GM21619 (cell line): ENCODE measurements around the gene ST8SIA2.
"Not testable (repeated sequence)": the region's sequence is repeated elsewhere in the genome, so short reads cannot be mapped to it uniquely, and the experiment has no call there.

ENCODE experiments used
- ATAC-seq: cut with Tn5 transposase; IDR thresholded peaks from one replicate; pipeline ENCODE4 v1.9.1; 2021; ENCODE audit not compliant: unreplicated experiment

ST8SIA2 gene

DNA sequence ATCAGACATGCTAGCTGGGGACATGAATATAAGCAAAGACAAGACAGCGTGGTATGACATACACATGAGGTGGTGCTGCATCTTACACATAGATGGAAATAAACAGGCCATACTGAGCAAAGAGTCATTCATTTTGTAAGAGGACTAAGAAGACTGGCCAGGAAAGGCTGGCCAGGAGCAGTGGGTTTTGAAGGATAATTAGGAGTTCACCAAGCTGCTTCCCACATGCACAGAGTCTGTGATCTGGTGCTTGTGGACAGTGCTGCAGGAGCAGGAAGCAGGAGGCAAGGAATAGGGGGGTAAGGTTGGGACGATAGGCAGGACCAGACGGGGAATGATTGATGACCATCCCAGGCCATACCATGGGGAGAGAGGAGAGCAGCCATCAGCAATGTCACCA lies 41.5 kb downstream of the ST8SIA2 start:
- ATAC-seq = no peak

DNA sequence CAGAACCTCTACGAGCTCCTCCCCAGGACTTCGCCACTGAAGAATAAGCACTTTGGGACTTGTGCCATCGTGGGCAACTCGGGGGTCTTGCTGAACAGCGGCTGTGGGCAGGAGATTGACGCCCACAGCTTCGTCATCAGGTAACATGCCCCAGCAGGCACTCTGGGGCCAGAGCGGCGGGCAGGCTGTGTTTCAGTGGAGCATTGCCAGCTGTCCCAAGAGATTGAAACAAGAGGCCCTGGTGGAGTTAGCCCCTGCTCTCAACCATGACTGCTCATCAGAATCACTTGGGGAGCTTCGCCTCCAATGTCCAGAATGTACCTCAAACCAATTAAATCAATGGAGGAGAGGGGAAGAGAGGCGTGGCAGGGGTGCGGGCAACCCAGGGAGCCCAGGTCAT lies 44.8 kb downstream of the ST8SIA2 start:
- no peak for ATAC-seq

DNA sequence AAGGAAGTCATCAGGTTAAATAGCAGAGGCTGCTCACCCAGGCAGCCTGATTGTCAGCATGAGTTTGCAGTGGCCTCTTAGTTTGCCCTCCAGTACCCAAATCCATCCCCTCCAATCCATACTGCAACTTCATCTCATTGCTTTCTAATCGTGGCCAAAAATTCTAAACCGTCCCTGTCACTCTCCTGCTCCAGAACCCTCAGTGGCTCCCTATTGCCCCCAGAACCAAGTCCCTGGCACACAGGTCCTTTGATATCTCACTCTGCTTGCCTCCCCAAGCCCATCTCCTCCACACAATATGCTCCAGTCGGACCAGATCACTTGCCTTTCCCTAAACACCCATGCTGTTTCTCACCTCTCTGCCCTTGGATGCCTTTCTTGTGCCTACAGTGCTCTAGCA lies 49.7 kb downstream of the ST8SIA2 start:
- ATAC-seq = no peak

DNA sequence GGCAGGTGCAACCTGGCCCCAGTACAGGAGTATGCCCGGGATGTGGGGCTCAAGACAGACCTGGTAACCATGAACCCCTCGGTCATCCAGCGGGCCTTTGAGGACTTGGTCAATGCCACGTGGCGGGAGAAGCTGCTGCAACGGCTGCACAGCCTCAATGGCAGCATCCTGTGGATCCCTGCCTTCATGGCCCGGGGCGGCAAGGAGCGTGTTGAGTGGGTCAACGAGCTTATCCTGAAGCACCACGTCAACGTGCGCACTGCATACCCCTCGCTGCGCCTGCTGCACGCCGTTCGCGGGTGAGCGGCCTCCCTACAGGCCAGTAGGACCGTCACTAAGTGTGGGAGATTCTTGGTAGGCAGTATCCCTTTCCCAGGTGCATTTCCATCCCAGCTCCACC lies 51.0 kb downstream of the ST8SIA2 start:
- ATAC-seq = no peak

DNA sequence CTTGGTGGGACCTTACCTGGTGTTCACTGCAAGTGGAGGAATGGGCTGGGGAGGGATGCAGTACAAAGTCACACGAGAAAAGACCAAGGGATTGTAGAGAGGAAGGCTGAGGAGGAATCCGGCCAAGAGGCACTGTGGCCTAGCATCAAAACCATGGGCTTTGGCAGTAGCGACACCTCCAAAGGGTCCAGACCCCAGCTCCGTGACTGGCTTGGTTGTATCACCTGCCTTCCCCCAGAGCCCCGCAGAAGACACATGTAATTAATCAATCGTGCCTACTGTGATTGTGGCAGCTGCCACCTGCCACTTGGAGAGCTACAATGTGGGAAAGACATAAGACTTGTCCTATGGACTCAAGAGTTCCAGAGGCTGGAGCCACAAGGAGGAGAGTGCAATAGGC lies 54.7 kb downstream of the ST8SIA2 start:
- no peak for ATAC-seq

DNA sequence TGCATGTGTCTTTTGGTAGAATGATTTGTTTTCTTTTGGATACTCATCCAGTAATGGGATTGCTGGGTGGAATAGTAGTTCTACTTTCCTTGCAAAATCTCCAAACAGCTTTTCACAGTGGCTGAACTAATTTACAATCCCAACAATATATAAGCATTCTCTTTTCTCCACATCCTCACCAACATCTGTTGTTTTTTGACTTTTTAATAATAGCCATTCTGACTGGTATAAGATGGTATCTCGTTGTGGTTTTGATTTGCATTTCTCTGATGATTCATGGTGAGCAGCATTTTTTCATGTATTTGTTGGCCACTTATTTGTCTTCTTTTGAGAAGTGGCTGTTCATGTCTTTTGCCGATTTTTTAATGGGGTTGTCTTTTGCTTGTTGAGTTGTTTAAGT lies 55.8 kb downstream of the ST8SIA2 start:
- no peak for ATAC-seq

DNA sequence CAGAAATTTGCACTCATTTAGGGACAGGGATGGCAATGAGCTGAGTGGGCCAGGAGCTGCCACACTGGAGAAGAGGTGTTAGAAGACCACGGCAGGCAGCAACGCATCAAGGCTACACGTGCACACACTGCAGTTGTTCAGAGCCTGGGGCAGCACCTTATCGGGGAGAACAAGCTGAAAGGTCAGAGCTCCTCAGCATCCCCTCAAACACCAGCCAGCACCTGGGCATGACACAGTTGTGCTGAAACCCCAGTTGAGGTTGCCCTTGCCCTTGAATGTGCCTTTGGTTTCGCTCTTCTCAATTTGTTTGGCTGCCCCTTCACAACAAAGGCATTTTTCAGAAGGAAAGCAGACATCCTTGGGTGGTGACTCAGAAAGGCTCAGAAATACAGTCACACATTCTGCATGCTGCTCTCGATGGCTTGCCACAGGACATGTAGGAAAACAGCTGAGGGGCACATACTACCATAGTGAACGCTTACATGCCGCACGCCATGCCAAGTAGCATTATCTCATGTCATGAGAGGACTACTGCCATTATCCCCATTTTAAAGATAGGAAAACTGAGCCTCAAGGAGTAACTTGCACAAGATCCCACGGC lies 57.6 kb downstream of the ST8SIA2 start:
- no peak for ATAC-seq

DNA sequence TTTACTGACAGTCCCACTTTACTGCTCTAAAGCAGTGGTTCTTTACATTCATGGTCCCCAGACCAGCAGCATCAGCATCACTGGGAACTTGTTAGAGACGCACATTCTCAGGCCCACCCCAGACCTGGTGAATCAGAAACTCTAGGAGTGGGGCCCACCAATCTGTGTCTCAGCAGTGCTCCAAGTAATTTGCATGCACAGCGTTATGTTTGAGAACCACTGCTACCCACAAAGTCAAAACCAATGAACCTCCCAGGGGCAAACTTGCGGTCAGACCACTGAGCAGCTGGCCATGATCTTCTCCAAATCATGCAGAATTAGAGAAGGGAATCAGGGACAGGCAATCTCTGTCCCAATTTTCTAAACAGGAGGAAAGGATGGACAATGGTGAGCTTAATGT lies 58.5 kb downstream of the ST8SIA2 start:
- ATAC-seq = no peak

DNA sequence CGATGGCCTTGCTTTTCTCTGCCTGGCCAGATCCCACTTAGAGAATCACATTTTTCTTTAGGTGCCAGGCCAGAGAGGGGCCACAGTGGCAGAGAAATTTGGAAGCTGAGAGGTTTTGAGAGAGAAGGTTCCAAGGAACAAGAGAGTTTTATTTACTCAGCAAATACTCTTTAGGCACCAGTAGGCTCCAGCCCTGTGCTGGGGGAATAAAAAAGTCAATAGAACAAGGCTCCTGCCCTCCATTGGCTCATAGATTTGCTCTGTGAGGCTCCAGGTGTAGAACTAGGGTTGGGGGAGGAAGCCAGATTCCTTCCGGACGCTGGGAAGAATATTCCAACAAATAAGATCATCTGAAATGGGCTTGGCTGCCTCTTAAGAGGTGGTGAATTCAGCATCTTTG lies 59.9 kb downstream of the ST8SIA2 start:
- no peak for ATAC-seq

DNA sequence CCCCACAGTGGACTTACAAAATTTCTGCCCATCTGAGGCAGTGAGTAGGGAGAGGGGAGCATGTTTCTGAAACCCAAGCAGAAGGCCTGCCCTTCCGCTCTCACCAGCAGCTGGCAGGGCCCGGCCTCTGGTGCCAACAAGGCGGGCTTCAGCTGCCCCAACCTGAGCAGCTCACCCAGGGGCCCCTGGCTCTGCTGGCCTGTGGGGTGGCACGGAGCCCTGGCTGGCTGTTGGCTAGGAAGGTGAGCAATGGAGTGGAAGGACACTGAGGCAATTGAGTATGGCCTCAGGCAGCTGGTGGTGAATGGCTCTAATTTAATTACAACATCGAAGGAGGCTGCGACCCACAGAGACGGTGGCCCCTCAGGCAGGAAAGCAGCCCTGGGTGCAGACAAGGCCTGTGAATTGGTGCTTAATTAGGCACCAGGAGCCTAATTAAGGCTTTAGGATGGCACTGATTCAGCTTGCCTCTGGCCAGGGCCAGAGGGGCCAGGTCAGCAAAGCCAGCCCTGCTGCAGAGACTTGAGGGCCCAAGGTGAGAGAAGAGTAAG lies 60.9 kb downstream of the ST8SIA2 start:
- no peak for ATAC-seq

DNA sequence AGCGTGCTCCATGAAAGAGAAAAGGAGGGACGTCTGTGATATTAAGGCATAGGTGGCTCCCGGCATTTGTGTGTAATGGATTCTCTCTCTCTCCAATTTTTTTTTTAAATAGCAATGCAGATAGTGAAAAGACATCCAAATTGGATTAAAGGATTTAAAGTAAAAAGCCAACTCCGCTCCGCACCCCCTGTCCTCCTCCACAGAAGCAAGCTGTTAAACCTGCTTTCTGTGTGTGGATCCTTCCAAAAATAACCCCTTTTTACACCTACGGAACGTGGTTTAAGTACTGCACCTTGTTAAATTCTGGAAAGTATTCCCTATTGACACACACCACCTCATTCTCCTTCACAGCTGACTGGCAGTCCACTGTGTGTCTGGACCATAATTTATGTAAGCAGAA lies 61.6 kb downstream of the ST8SIA2 start:
- ATAC-seq = no peak

DNA sequence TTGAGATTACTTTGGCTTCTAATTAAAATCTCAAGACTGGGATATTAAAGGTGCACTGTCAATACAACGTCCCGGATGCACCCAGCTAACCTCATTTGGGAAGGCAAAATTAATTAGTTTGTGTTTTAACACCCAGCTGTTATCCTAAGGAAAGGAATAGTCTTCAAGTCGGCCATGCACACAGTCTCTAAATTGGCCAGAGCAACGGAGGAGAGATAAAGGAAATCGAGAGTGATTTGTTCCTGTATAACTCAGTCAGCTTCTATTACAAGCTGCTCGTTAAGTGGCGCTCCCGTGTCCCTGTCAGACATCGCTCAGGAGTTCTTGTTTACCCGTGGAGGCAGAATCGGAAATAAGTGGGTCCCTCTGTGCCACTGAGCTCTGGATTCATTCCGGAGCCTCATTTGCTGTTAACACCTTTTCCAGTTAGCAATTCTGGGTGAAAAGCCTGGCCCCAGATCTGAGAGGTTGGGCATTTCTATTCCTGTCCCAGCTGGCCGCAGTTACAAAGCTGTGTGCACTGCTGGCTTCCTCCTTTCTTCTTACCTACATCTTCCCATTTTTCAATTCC lies 63.9 kb downstream of the ST8SIA2 start:
- no peak for ATAC-seq

DNA sequence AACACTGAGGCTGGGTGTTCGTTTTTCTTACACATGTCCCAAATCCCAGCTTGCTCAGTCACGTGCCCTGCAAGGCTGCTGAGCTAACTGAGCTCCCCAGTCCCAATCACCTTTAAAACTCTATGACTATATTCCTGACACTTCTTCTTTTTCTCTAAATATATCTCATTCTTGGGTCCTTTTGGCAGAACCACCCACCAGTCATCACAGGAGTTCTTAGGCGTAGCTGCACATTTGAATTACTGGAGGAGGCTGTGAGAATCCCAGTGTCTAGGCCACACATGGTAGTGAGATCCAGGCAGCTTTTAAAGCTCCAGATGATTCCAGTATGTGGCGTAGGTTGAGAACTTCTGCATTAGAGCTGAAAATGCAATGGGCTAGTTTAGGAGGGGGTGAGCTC lies 66.3 kb downstream of the ST8SIA2 start:
- no peak for ATAC-seq

DNA sequence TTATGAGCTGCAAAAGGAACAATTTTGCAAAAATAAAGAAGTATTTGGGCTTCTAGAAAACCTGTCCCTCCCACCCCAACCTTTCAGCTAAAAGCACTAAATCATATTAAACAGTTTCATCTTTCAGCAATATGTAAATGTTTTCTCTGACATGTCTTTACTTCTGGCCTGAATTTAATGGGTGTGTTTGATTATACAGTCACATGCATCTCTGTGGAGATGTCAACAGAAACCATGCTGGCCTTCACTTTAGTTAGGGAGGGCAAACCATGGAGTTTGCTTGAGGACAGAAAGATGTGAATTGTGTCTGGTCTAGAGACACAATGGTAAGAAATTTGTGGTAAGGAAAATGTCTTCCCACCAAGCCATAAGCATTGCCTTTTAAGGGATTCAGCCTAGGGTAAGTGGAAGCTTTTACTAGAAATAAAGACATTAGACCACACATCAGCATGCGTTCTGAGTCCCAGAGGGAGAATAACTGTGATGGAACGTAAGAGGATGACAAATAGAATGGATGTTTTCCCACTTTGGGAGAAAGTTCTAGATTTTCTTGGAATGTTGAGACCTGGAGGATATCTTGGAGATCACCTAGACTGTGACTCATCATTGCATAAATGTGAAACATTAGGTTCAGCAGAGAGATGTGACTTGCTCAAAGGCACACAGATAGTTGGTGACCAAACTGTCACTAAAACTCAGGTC lies 68.9 kb downstream of the ST8SIA2 start:
- no peak for ATAC-seq

DNA sequence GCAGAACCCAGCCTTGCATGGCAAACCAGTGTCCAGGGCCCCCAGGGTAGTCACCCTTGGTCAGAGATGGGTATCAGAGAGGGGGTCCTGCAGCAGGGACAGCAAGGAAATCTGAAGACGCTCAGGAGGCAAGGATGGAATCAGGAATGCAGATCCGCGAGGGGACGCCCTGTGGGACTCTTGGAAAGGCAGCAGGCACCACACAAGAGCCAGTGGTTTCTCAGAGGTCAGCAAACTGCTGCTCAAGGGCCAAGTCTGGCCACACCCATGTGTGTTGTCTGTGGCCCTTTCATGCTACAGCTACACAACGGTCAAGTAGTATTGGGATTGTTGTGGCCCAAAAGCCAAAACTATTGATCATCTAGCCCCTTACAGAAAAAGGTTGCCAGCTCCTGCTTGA lies 69.7 kb downstream of the ST8SIA2 start:
- ATAC-seq = no peak

DNA sequence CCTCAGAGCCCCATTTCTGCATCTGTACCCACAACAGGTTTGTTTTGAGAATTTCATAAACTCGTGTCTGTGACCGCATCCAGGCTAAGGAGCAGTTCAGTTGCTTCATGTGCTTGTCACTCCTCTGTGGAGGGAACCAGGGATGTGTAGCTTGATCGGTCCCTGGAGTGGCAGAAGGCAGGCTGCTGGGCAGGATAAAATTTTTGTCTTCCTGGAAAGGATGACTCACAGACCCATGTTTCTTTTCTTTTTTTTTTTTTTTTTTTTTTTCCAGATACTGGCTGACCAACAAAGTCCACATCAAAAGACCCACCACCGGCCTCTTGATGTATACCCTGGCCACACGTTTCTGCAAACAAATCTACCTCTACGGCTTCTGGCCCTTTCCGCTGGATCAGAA lies 70.1 kb downstream of the ST8SIA2 start:
- no peak for ATAC-seq

DNA sequence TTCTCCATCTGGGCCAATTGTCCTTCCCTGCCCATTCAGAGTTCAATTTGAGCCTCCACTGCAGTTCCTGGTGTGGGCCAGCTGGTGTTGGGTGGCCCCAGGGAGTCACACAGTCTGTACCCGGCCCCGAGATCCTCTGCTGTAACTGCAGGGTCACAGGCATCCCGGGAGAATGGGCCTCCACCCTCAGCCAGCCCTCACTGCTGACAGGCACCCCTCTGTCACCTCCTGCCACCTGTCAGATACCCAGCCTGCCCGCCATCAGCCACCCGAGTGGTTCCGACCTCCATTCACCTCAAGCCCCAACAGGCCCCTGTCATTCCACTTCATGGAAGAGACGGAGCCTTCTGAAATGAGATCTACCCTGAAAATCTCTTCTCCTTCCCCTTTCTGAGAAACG lies 73.2 kb downstream of the ST8SIA2 start:
- no peak for ATAC-seq

DNA sequence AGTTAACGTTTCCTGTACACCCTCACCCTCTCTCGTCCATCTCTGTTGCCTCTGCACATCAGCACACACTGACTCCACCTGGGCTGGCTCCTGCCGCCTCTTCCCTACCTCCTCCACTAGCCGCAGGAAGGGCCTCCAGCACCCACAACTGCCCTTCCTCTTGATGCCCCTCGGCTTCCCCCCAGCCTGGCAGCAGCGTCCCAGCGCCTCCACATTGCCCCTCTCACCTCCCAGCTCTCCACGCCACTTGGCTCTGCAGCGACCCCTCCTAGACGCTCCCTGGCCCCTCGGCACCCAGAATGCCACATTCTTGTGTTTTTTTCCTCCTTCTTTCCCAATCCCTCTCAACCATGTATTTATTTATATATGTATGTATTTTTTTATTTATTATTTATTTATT lies 73.6 kb downstream of the ST8SIA2 start:
- no peak for ATAC-seq

DNA sequence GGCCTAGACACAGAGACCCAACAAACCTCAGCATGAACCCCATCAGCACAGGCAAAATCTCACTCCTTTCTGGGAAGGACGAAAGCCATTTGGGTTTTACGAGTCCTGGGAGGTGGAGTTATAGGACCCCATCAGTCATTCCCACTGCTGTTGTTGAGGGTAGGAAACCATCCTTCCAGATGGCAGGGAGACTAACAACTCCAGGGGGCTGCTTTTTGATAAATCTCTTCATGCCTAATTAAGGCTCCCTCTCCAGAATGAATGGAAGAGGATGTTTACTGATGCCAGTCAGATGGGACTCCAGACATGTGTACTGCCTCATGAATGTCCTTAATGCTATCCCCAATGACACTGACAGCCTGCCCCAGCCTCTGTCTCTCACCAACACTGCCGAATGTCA lies 75.3 kb downstream of the ST8SIA2 start:
- no peak for ATAC-seq

DNA sequence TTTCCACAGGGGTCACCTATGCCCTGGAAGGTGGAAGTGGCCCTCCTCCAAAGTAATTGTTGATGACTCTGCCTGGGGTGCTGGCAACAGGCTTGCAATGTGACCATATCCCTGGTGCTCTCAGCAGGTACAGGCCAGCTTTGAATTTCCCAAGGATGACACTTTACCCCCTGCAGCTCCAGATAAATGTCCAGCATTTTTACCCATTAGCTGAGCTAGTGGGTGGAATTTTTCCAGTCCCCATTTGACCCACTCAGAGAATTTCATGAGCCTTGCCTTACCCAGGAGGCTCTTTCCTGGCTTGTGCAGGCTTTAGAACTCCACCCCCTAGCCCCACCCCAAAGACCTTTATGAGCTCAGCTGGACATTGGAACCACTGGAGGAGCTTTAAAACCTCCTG lies 77.6 kb downstream of the ST8SIA2 start:
- no peak for ATAC-seq

DNA sequence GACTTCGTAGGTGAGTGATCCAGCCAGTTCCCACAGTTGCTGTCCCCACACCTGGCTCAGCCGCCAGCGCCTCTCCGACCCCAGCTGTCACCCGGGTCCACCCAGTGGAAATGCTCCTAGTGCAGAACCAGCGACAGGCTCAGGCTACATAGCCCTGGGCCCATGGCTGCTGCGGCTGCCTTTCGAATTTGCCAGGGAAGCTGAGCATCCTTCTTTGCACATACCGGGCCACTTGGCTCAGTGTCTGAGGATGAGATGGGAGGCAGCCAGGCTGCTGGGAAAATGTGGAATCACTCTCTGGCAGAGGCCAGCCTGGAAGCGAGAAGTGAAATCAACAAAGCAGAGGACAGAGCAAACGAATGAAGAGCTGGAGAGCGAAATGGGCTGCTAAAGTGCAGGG lies 80.1 kb downstream of the ST8SIA2 start:
- no peak for ATAC-seq

DNA sequence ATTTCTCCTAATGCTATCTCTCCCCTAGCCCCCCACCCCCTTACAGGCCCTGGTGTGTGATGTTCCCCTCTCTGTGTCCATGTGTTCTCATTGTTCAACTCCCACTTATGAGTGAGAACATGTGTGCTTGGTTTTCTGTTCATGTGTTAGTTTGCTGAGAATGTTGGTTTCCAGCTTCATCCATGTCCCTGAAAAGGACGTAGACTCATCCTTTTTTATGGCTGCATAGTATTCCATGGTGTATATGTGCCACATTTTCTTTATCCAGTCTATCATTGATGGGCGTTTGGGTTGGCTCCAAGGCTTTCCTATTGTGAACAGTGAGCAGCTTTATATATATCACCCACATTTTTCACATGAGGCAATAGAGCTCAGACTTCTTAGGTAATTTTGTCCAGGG lies 86.0 kb downstream of the ST8SIA2 start:
- ATAC-seq = not testable (repeated sequence)

DNA sequence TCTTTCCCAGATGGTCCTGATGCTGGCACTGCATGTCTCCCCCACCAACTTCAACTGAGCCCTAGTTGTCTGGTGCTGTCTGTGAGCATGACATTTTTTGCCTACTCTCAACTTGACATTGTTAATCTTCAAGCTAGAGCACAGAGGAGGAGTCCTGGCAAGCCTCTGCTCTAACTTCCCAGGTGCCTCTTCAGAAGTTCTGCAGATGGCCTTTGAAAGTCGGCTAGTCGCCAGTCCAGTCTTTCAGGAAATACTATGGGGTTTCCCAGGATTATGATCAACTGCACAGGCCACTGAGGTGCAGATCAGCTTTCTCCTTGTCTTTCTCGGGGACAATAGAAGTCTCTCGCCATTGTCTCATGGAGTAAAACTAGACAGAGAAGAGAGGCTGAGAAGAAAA lies 86.7 kb downstream of the ST8SIA2 start:
- no peak for ATAC-seq
